ENCODE measurements around the gene SRSF1. TPM values are rescaled to one million over a fixed set of nuclear protein-coding genes. Genes with fewer than 3 reads are reported as not detected.
"Not testable (repeated sequence)": the region's sequence is repeated elsewhere in the genome, so short reads cannot be mapped to it uniquely, and the experiment has no call there.

SRSF1 gene
- total RNA-seq, 2 donors from 2014 or later, result 148 to 159 TPM

DNA sequence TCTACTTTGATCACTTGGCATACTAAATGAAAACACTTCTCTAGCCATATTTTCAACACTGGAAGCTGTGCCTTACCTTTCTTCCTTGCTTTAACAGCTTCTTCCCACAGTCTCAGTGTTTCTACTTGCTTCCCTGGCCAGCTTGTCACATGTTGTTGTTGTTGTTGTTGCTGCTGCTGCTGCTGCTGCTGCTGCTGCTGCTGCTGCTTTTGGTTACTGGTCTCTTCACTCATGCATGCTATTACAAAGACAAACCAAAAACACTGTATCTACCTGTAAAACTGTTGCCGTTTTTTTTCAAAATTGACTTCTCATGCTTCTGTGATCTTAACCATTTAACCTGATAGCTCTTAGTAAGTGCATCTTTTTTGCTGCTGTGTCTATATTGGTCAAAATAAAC is 28.0 kb downstream of the SRSF1 start:
- intact Hi-C loops (cut with DNase I, micrococcal nuclease), result no loop called here
- ATAC-seq, result no peak

DNA sequence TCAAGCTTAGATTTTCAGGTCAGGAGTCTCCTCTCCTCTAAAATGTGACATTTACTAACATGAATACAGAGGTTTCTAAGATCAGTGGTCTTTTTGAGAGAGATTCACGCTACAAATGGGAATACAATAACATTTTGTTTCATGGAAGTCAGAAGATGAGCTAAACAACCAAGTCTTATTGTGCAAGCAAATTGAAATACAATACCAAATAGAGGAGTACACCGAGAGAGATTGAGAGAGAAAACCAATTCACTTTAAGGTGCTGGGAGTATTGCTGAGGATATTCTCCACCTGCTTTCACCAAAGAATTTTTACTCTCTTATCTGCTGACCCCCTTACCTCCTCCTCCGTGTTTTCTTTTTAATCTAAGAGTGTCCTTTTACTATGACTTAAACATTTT is 30.5 kb downstream of the SRSF1 start:
- intact Hi-C loops (cut with DNase I, micrococcal nuclease), result no loop called here
- ATAC-seq (no peak), DNase-seq (no peak)

More for the DNA sequence above, 28.0 kb downstream of the SRSF1 start:
- no peak for DNase-seq

DNA sequence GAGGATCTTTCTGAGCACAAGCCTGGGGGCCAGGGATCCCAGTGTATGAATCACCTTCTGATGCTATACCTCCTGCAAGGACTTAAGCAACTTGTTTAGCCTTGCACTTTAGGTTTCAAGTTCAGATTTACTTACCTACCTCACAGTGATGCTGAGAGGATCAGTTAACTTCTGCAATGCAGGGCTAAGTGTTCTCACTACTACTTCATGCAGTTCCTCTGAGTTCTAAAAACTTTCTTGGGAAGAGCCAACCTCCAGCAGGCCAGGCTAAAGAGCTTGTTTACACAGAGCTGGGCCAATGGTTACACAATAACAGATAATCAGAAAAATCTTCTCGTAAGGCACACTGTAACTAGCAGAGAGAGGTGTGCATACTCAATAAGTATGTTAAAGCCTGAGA is 32.0 kb downstream of the SRSF1 start:
- DNase-seq (no peak), ATAC-seq (peak; percentile 44)
- intact Hi-C loops (cut with DNase I, micrococcal nuclease), result no loop called here

DNA sequence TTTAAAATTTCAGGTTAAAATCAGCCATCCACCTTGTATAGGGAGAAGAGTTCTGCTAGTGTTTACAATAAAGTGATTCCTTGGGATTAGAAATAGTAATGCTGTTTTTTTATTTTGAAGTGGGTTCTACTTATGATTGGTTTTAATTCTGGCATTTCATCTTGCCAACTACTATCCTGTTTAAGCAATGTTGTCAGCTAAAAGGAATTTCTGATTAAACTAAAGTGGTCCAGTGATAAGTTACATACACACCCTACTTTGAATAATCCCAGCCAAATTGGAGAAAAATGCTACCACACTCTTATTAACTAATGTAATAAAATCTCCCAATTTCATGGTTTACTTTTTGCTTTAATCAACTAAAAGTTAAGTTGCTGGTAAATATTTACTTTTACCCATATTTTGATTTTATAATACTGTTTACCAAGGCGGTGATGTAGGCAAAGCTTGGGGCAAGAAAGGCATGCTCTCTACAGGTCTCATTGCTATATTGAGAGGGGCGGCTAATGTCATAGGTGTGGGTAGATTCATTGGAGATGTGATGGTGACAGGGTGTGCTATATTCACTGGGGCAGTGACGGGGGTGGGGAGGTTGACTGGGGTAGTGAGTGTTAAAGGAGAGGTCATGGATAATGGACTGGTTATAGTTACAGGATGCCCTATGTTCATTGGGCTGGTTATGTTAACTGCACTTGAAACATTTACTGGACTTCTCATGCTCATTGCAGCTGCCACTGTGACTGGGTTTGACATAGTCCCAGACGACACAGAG is 32.8 kb downstream of the SRSF1 start:
- DNase-seq; intact Hi-C loops (cut with DNase I, micrococcal nuclease); ATAC-seq: not testable (repeated sequence)

DNA sequence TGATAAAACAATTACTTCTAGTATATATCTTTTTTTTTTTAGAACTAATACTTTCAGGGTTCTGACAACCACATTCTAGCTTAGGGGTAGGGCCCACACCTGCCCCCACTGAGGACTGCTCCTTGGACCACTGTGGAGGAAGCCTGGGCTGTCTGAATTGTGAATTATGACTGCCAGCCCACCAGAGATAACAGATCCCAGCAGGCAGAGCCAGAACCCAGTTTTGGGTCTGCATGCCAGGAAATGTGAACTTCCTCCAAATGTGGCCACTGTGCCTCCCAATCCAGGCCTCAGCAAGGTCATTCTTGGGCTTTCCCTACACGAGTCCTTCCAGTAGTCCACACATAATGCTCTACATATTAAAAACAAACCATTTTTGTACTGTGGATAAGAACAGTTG is 34.9 kb downstream of the SRSF1 start:
- intact Hi-C loops (cut with DNase I, micrococcal nuclease), result no loop called here
- no peak for DNase-seq
- no peak for ATAC-seq

DNA sequence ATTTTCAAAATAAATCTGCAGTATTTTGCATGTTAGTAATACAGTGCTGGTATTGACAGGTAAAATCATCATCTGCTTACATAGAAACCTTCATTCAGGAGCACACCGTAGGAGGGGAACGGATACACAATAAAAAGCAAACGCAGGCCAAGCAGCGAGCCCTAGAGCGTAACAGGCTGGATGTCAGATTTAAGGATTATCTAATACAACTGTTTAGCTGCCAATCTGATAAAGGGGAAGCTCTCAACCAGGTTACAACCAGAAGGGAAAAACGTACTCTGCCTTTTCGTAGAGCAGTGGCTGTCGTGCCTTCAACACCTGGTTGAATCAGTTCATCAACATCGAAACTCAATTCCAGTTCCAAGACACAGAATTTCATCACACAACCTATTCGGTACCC is 35.5 kb downstream of the SRSF1 start:
- ATAC-seq, result no peak

DNA sequence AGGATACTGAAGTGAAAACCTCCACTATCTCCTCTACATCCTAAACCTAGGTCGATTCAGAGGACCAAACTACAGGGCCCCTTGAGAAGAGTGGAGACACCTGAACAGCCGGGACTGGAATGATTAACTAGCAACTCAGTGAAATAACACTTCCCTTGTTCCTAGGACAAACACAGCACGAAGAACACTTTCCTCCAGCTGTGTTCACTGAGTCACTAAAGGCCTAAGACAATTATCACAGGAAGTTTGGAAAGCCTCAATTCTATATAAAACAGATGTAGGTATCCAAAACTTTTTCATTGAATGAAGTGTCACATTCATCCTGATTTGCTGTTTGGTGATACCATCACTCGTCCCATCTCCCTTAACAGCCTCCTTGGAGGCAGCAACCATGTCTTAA is 36.3 kb downstream of the SRSF1 start:
- intact Hi-C loops (cut with DNase I, micrococcal nuclease), result no loop called here

More for the DNA sequence above, 35.5 kb downstream of the SRSF1 start:
- DNase-seq, result no peak
- intact Hi-C loops (cut with DNase I, micrococcal nuclease), result no loop called here

DNA sequence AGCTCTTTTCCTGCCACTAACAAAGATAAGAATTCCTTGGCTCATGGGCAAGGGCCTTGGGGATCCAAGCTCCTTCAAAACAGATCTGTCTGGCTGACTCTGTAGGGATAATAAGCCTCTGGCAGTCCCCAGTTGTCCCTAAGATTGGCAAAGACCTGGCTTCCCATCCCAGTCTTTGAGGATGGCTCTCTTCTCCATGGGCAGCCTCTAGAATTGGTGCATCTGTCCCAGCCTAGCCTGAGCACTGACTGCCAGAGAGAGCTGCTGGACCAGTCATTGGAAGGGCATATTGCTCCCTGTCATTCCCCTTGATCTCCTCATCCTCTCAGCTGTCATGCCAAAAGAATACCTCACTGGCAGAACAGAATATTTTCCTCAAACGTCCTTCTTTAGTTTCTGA is 38.6 kb downstream of the SRSF1 start:
- intact Hi-C loops (cut with DNase I, micrococcal nuclease), result no loop called here
- DNase-seq (no peak), ATAC-seq (no peak)

More for the DNA sequence above, 36.3 kb downstream of the SRSF1 start:
- ATAC-seq (peak; percentile 41), DNase-seq (no peak)

DNA sequence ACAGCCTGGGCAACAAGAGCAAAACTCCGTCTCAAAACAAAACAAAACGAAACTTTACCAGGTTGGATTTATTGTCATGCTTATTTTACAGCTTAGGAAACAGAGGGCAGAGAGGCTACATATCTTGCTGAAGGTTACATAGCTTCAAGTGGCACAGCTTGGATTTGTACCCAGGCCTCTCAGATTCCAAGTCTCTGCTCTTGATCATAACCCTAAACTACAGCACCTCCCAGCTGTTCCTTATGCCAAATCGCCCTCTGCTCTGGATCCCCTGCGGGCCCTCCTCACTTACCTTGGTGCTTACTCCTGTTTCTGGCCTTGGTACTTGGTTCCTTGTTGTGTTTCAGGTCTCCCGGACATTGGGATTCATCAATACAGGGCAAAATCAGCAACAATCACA is 40.2 kb downstream of the SRSF1 start:
- ATAC-seq, result no peak
- intact Hi-C loops (cut with DNase I, micrococcal nuclease), result no loop called here
- no peak for DNase-seq

DNA sequence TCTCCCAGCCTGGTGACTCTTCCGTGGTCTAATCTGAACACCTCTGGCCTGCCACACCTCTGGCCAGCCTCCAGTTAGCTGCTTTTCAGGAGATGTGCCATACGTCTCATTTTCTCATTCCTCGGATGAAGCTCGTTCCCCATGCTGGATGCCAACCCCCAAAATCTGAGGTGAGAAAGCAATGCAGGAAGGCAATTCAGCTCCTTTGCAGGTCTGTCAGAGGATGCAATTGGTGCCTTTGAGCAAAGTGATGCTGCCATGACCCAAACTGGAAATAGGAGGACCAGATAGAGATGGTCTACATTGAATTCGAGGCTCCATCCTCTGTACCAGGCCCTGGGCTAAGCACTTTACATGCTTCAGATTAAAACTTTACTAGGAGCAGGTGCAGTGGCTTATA is 40.8 kb downstream of the SRSF1 start:
- ATAC-seq (no peak), DNase-seq (no peak)
- intact Hi-C loops (cut with DNase I, micrococcal nuclease), result no loop called here

DNA sequence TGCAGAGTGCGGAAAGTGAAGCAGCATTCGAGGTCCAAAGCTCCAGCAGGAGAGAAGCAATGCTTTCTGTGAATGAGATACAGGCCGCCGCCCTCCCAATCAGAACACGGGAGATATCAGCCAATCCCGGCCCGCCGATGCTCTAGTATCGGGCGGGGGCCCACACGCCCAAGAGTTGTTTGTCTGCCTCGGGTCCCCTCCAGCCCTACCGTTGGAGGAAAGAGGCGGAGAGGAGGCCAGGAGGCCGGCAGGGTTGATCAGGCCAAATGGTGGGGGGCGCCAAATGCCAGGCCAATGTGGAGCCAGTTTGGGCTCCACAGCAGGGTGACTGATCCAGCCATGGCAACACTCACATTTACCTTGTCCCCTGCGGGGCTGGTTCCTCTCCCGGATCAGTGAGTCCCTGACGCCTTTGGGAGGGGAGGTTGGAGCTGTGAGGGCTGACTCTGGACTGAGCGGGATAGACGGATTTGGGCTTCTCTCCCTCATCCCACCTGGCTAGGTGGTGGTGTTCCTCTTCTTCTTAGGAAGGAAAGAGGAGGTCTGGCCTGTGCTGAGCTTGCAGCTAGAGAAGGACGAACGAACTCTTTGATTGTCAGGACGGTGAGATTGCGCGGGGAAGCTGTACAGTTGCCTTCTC is 41.4 kb downstream of the SRSF1 start:
- intact Hi-C loops (cut with DNase I, micrococcal nuclease), result no loop called here
- DNase-seq, result no peak
- no peak for ATAC-seq

DNA sequence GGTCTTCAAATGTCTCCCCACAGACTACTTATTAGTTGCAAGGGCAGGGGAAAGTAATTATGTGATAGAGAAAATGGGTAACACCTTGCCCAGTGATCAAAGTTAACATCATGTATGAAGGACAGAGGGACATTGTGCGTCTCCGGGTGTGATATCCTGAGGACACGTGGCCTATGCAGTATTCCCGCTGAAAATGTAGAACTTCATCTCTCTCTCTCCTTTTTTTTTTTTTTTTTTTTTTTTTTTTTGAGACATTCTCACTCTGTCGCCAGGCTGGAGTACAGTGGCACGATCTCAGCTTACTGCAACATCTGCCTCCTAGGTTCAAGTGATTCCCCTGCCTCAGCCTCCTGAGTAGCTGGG is 43.9 kb downstream of the SRSF1 start:
- DNase-seq (no peak), ATAC-seq (no peak)

DNA sequence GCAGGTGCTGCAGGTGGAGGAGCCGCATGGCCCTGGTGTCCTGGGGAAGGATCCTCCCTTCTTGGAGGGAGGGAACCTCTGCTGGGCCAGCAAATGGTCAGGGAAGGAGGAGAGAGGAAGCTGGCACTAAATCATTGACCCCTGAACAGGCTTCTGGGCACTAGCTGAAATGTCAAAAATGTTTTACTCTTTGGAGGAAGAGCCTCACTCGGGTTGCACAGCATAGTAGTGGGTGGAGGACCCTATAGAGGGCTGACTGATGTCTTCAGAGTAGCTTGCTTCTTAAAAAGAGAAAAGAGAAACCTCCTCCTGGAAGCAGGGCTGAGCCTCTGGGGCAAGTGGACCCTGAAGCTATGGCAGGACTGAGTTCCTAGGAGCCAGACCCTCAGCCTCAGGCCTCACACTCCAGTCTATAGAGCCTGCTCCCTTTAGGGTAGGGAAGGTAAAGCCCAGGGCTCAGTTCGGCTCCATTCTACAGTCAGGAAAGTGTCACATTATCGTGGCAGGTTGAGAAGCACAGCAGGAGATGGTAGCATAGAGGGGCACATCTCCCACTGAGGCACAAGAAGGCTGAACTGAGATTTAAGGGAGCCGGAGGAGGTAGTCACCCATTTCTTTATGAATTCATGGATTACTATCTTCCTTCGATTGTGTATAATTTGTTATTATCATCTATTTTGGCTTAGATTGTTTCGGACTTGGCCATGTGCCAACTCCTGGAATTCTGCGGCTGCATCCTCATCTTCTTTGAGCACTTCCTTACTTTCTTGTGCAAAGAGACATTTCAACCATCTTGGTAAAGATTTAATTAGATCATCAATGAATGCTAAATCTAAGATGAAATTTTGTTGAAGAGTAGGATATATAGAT is 44.5 kb downstream of the SRSF1 start:
- DNase-seq, result no peak
- ATAC-seq, result no peak
- intact Hi-C loops (cut with DNase I, micrococcal nuclease), result no loop called here

More for the DNA sequence above, 43.9 kb downstream of the SRSF1 start:
- intact Hi-C loops (cut with DNase I, micrococcal nuclease), result no loop called here

DNA sequence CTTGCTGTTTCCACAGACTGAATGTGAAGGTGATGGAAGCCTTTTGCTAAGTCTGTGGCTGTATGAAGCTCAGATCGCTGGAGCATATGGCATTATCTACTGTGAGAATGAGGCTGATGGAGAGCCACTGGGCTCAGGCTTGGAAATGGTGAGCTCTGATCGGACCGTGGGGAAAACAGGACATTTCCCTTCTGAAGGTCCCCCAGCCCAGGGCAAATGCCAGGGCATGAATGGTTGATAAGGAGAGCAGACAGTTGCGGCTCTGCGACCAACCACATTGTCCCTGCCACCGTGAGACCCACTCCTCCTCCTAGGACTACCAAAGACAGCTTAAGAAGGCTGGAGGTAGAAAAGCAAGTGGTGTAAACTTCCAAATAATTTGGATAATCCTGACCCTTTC is 47.1 kb downstream of the SRSF1 start:
- ATAC-seq (no peak), DNase-seq (no peak)
- intact Hi-C loops (cut with DNase I, micrococcal nuclease), result no loop called here

DNA sequence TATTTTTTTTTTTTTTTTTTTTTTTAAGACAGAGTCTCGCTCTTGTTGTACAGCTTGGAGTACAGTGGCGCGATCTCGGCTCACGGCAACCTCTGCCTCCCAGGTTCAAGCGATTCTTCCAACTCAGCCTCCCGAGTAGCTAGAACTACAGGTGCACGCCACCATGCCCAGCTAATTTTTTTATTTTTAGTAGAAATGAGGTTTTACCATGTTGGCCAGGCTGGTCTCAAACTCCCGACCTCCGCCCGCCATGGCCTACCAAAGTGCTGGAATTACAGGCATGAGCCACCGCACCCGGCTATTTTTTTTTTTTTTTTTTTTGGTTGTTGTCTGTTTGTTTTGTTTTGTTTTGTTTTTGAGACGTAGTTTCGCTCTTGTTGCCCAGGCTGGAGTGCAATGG is 48.7 kb downstream of the SRSF1 start:
- ATAC-seq; intact Hi-C loops (cut with DNase I, micrococcal nuclease); DNase-seq: not testable (repeated sequence)

DNA sequence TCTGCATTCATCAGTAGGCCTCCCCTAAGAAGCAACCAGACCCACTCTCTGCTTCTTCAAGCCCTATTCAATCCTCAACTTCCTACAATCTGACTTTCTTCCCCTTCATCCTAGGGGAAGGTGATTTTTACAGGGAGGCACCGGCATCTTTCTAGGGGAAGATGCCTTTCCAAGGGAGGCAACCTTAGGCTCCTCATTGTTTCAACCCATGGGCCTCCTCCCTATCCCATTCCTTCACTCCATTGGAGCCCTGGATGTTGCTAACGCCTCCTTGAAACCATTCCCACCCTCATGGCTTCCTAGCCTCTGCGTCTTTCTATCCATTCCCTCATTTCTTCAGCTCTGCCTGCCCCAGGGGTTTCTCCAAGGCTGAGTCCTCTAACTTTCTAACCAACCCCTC is 49.2 kb downstream of the SRSF1 start:
- DNase-seq (no peak), ATAC-seq (no peak)
- intact Hi-C loops (cut with DNase I, micrococcal nuclease), result no loop called here

DNA sequence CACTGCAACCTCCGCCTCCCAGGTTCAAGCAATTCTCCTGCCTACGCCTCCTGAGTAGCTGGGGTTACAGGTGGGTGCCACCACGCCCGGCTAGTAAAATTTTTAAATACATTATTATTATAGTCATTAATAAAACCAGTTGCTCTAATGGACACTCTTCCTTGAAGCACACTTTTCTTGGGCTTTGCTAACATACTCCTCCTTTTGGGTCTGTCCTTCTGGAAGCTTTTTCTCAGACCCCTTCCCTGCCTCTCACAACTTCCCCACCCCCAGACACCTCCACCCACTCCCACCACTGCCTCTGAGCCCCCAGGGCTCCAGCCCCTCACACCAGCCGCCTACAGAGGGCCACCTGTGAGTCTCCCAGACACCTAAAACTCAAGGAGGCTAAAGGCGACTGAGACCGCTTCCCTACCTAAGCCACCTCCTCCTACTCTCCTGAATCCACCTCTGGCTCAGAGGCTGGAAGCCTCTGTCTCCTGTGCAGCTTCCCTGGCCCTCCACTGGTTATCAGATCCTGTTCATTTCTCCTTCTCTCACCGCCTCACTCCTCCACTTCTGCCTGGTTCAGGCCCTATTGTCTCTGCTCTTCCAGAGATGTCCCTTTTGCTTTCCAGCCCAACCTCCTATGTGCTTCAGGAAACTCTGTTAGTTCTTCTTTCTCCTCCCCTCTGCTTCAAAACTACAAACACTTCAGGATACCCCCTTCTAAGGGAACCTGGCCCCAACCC is 49.8 kb downstream of the SRSF1 start:
- ATAC-seq, result no peak
- no peak for DNase-seq
- intact Hi-C loops (cut with DNase I, micrococcal nuclease), result no loop called here

DNA sequence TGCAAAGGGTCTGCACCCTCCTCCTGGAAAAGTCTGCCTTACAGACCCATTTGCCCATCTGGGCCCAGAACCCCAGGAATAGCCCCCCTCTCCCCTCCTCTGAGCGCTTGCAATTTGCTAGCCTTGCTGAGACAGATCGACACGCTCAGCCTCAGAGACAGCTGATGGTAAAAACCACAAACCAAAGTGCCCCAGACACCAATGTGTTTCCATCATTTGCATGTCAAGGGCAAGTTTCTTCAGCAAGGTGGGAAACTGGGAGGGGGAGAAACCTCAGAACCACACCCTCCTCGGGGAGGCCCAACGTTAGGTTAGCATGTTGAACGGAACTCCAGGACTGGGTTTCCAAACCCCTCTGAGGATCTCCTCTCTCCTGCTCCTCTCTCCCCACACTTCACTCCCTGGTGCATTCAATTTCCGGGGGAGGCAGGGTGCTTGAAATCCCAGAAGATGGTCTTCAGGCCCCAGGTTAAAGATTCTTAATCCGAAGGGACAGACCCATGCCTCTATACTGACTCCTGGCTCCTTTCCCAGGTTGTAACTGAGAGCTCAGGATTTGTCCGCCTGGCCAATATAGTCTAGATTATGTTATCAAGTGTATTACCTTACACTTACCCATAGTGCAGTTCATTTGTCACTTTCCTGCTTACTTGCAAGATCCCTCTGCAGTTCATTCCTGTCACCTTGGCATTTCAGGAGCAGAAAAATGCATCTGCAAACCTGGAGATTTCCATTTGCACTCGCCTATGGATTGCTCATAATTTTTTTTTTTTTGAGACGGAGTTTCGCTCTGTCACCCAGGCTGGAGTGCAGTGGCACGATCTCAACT is 50.5 kb downstream of the SRSF1 start:
- intact Hi-C loops (cut with DNase I, micrococcal nuclease), result no loop called here
- ATAC-seq, result peak; percentile 24
- no peak for DNase-seq
